D721Med (cell line): ENCODE data around the gene UACA.

Source experiments
- DNase-seq: peaks from one replicate; pipeline ENCODE4 v3.0.0; 2011; ENCODE audit warnings: low spot score; ENCODE audit not compliant: insufficient read length
- FAIRE-seq: peaks from 2 replicates; lab custom pipeline; 2011; peaks lifted over from hg19 to GRCh38; lab: Jason Lieb, UNC
- CTCF ChIP-seq: IDR thresholded peaks from 2 replicates; pipeline ENCODE4 v1.5.1; 2012; ENCODE audit warnings: mild to moderate bottlenecking, control low read depth; ENCODE audit not compliant: insufficient read depth; ENCODE audit errors: missing control alignments

Gene UACA

GRCh38 chr15:70770863-70771262 lies 7.5 kb upstream of the UACA start:
- no peak for TF ChIP-seq CTCF
- no peak for FAIRE-seq
- DNase-seq = no peak

- no peak for TF ChIP-seq CTCF
- FAIRE-seq = no peak
Measured at GRCh38 chr15:70768257-70768883, 5.0 kb upstream of the UACA start.

GRCh38 chr15:70767667-70768066 lies 4.3 kb upstream of the UACA start:
- no peak for TF ChIP-seq CTCF
- FAIRE-seq (no peak), DNase-seq (no peak)

More at GRCh38 chr15:70768257-70768883, 5.0 kb upstream of the UACA start:
- no peak for DNase-seq

DNA sequence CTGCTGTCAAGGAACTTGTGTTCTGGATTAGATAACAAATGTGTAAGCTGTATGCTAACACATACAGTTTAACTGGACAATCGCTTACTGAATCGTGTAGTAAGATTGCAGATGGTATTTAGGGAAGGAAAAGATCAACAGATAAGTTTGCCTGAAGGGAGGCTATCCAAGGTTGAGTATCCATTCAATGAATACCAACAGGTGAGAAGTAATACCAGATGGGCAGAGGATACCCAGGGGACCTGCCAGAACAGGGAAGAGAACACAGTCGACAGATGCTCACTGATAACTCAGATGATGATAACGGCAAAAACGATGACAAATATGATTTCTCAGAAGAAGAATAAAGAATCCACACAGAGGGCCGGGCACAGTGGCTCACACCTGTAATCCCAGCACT lies 3.2 kb upstream of the UACA start:
- TF ChIP-seq CTCF = no peak
- no peak for FAIRE-seq
- DNase-seq = no peak

GRCh38 chr15:70765504-70766281 lies 2.3 kb upstream of the UACA start:
- TF ChIP-seq CTCF = no peak
- FAIRE-seq = no peak

GRCh38 chr15:70763950-70764730 lies 782 bp upstream of the UACA start:
- FAIRE-seq (no peak), DNase-seq (no peak)
- no peak for TF ChIP-seq CTCF

More at GRCh38 chr15:70765504-70766281, 2.3 kb upstream of the UACA start:
- no peak for DNase-seq
